Measurements from ENCODE around the gene DSG1.

Gene DSG1

DNA sequence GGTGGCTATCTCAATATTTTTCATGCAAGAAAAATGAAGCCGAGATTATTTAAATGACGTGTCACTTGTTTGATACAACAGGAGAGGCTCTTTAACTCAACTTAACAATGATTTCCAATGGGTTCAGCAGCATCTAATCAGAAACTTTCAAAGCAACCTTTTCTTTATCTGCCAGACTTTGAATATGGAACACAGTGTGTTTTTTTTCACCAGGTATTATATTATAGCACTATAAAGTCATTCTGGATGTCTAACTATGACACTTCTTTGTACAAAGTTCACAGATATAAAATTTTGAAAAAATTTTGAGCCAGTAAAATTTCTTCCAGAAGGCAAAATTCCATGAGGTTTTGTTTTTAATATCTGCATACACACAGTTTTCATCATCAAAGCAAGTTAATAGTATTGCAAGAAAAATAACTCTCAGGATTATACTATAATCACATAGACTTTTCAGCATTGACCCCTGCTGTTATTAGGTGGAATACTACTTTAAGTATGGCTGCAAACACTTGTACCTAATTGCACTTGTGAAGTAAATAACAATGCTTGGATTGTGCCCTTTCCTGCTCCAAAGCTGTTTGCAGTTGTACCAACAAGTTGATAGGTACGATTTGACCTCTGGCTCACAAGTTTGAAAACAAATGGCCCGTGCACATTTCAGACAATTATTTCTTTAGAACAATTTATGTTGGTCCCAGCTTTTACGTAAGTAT is 44.0 kb upstream of the DSG1 start:
- Histone ChIP-seq H3K4me3 (IDR thresholded peaks at IDR 0.05; ENCODE audit: insufficient read depth, low read depth, low read length) (no peak overlapping the region), H3K4me1 (ENCODE audit: low read depth, poor library complexity, severe bottlenecking) (peaks cover 12% of the 10 kb centered on the region), H3K9ac (no peak overlapping the region), H3K4me2 (no peak overlapping the region), H3K27ac (no peak overlapping the region), H3K27me3 (ENCODE audit: insufficient read depth, low read depth) (no peaks in the 10 kb centered on the region), H2AFZ (ENCODE audit: low read depth) (no peak overlapping the region), H4K20me1 (ENCODE audit: insufficient read depth) (no peaks in the 10 kb centered on the region), H3K79me2 (ENCODE audit: insufficient read depth, low read depth) (no peaks in the 10 kb centered on the region), H3K36me3 (ENCODE audit: insufficient read depth) (no peaks in the 10 kb centered on the region)
- TF ChIP-seq, protein P1, sequence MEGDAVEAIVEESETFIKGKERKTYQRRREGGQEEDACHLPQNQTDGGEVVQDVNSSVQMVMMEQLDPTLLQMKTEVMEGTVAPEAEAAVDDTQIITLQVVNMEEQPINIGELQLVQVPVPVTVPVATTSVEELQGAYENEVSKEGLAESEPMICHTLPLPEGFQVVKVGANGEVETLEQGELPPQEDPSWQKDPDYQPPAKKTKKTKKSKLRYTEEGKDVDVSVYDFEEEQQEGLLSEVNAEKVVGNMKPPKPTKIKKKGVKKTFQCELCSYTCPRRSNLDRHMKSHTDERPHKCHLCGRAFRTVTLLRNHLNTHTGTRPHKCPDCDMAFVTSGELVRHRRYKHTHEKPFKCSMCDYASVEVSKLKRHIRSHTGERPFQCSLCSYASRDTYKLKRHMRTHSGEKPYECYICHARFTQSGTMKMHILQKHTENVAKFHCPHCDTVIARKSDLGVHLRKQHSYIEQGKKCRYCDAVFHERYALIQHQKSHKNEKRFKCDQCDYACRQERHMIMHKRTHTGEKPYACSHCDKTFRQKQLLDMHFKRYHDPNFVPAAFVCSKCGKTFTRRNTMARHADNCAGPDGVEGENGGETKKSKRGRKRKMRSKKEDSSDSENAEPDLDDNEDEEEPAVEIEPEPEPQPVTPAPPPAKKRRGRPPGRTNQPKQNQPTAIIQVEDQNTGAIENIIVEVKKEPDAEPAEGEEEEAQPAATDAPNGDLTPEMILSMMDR (conservative IDR thresholded peaks at IDR 0.05; ENCODE audit: low read depth, low read length): no peak

DNA sequence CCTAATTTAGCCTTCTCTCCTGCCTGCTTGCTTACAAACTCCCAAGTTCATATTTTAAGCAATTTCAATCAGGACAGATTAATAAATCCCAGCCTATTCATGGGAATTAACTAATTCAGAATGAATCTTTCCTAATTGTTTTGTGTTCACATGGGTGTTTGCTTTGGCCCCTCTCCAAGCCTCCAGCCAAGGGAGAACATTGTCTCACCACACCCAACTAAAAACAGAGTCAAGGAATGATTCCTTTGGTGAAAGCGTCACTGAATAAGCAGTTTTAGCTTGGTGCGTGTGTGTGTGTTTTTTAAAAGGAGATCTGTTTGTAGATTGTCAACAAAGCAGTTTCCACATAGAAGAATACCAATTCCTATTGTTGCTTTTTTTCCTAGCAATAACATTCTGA is 43.0 kb upstream of the DSG1 start:
- Histone ChIP-seq H3K4me2 (no peak overlapping the region), H3K9ac (no peak overlapping the region)

DNA sequence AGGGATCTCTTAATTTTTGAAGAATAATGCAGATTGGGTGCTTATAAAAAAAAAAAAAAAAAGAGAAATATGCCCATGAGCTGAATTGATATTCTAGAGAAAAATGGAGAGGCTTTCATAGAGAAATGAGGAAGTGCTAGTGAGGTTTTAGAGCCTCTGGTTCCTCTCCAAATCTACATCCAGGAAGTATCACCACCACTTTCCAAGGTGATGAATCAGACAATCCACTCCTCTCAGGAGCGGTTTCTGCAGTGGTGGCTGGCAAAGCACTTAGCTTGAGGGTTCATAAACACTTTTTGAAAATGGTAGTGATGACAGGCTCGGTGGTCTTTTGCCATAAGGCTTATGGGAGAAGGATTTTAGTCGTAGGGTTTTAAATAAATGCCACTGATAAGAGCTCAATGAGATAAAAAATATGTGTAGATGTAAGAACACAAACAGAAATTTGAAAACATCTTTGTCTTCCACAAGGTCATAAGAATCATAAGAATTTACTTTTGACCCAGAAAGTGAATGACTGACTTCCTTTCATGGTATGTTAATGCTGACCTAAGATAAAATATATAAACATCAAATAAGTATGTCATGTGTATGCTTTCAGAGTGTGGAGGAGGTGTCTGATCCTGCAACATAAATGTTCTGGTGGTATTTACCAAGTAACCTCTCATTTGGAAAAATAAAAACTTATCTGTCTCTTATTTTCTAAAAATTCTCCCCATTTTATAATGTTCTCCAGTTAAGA is 42.1 kb upstream of the DSG1 start:
- TF ChIP-seq, protein P1 (conservative IDR thresholded peaks at IDR 0.05; ENCODE audit: low read depth, low read length): no peak
- Histone ChIP-seq H3K27ac (no peak overlapping the region), H3K79me2 (ENCODE audit: insufficient read depth, low read depth) (no peaks in the 10 kb centered on the region), H3K4me3 (IDR thresholded peaks at IDR 0.05; ENCODE audit: insufficient read depth, low read depth, low read length) (no peak overlapping the region), H3K36me3 (ENCODE audit: insufficient read depth) (no peaks in the 10 kb centered on the region), H3K4me2 (no peak overlapping the region), H3K27me3 (ENCODE audit: insufficient read depth, low read depth) (no peaks in the 10 kb centered on the region), H4K20me1 (ENCODE audit: insufficient read depth) (no peaks in the 10 kb centered on the region), H3K4me1 (ENCODE audit: low read depth, poor library complexity, severe bottlenecking) (no peaks in the 10 kb centered on the region), H2AFZ (ENCODE audit: low read depth) (no peak overlapping the region), H3K9ac (no peak overlapping the region)

More for the DNA sequence above, 43.0 kb upstream of the DSG1 start:
- TF ChIP-seq, protein P1 (conservative IDR thresholded peaks at IDR 0.05; ENCODE audit: low read depth, low read length): no peak
- Histone ChIP-seq H3K27ac (no peak overlapping the region), H3K4me1 (ENCODE audit: low read depth, poor library complexity, severe bottlenecking) (peaks cover 2% of the 10 kb centered on the region), H2AFZ (ENCODE audit: low read depth) (no peak overlapping the region), H4K20me1 (ENCODE audit: insufficient read depth) (no peaks in the 10 kb centered on the region), H3K27me3 (ENCODE audit: insufficient read depth, low read depth) (no peaks in the 10 kb centered on the region), H3K79me2 (ENCODE audit: insufficient read depth, low read depth) (no peaks in the 10 kb centered on the region), H3K36me3 (ENCODE audit: insufficient read depth) (no peaks in the 10 kb centered on the region), H3K4me3 (IDR thresholded peaks at IDR 0.05; ENCODE audit: insufficient read depth, low read depth, low read length) (no peak overlapping the region)

- no peak overlapping the region for H3K9ac ChIP-seq
- H3K79me2 ChIP-seq (ENCODE audit: insufficient read depth, low read depth): no peaks in the 10 kb centered on the region
- H4K20me1 ChIP-seq (ENCODE audit: insufficient read depth): no peaks in the 10 kb centered on the region
- no peak overlapping the region for H3K4me2 ChIP-seq
- H3K27ac ChIP-seq: no peak overlapping the region
- H3K36me3 ChIP-seq (ENCODE audit: insufficient read depth): no peaks in the 10 kb centered on the region
- no peaks in the 10 kb centered on the region for H3K4me1 ChIP-seq (ENCODE audit: low read depth, poor library complexity, severe bottlenecking)
- H3K27me3 ChIP-seq (ENCODE audit: insufficient read depth, low read depth): no peaks in the 10 kb centered on the region
- no peak overlapping the region for H2AFZ ChIP-seq (ENCODE audit: low read depth)
- H3K4me3 ChIP-seq (IDR thresholded peaks at IDR 0.05; ENCODE audit: insufficient read depth, low read depth, low read length): no peak overlapping the region
- TF ChIP-seq, protein P1 (conservative IDR thresholded peaks at IDR 0.05; ENCODE audit: low read depth, low read length): no peak
Measured at GRCh38 chr18:31278609-31279071, 39.3 kb upstream of the DSG1 start.

Measured in KMS-11 (cell line).